DMS153 treated with DMSO at 0.1 percent for 48 hours (cell line): Measurements from ENCODE around the gene S100A1.

Experiments
- DNase-seq: peaks from one replicate; lab custom pipeline; 2025; ENCODE audit not compliant: unreplicated experiment; lab: John Stamatoyannopoulos, UW

S100A1 gene

DNA sequence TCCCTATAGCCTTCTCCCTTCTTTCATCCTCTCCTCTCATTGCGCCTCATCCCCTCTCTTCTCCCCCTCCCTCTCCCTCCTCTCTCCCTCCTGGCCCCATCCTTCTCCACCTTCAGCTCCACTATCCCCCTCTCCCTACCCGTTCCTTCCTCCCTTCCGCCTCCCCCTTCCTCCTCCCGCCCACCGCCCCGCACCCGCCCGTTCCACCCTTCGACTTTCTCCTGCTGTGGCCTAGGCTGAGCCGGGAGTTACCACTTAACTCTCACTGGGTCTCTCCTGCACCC is 51.8 kb downstream of the S100A1 start:
- DNase-seq: no peak
